Type B pancreatic cell (in vitro differentiated cells): Measurements from ENCODE around the gene ASZ1. TPM values are rescaled to one million over a fixed set of nuclear protein-coding genes. Genes with fewer than 3 reads are reported as not detected.
"Not testable (repeated sequence)": the region's sequence is repeated elsewhere in the genome, so short reads cannot be mapped to it uniquely, and the experiment has no call there.

Experiments
- DNase-seq: peaks from one replicate; pipeline ENCODE4 v3.0.0; 2021; ENCODE audit warnings: mixed read lengths; ENCODE audit not compliant: unreplicated experiment; ENCODE audit errors: extremely low spot score
- H3K27ac Mint-ChIP-seq: 2 replicates; pipeline ENCODE4 v1.8.0; 2021; ENCODE audit warnings: mild to moderate bottlenecking, mixed read lengths
- H3K27me3 Mint-ChIP-seq: 2 replicates; pipeline ENCODE4 v1.8.0; 2021; ENCODE audit warnings: mixed read lengths
- H3K36me3 Mint-ChIP-seq: 2 replicates; pipeline ENCODE4 v1.8.0; 2021; ENCODE audit warnings: mixed read lengths
- H3K4me1 Mint-ChIP-seq: one replicate; pipeline ENCODE4 v1.8.0; 2021; ENCODE audit warnings: mixed read lengths; ENCODE audit not compliant: unreplicated experiment
- H3K4me3 Mint-ChIP-seq: 2 replicates; pipeline ENCODE4 v1.8.0; 2021; ENCODE audit warnings: mild to moderate bottlenecking, mixed read lengths
- H3K9me3 Mint-ChIP-seq: 2 replicates; pipeline ENCODE4 v1.8.0; 2021; ENCODE audit warnings: mixed read lengths
- CTCF ChIP-seq: fragments of 200-600 bp; sonication (generic); conservative IDR thresholded peaks from 2 replicates; pipeline ENCODE4 v1.5.0; 2021; ENCODE audit warnings: antibody characterized with exemption, mild to moderate bottlenecking
- total RNA-seq: library from RNA; stranded (reverse); gene quantifications from 2 replicates; pipeline ENCODE4 v1.2.1, GENCODE V29; 2021; ENCODE audit warnings: low replicate concordance

ASZ1 gene
- total RNA-seq, 1 donor from 2014 or later: not detected

DNA sequence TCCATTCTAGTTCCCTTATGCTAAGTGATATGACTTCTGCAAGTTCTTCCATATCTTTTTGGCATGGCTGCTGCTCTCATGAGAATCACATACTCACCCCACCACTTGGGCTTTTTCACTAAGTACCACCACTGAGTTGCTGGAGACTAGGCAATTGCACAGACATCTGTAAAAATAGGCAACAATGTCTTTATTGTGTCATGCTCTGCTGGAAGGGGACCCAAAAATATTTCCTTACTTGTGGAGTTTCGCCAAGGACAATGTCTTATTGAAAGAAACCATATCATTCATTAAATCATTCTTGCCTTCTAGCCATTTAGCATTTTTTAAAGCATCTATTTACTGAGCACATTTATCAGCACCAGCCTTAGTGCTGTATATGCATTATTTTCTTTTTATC lies 17.4 kb upstream of the ASZ1 start:
- H3K36me3 Mint-ChIP-seq: no peaks in the 10 kb centered on the region
- no peaks in the 10 kb centered on the region for H3K27me3 Mint-ChIP-seq
- DNase-seq: no peak

GRCh38 chr7:117435475-117436043 lies 8.3 kb upstream of the ASZ1 start:
- TF ChIP-seq CTCF: no peak

More for the DNA sequence above, 17.4 kb upstream of the ASZ1 start:
- Mint-ChIP-seq H3K27ac (no peak overlapping the region), H3K4me1 (no peaks in the 10 kb centered on the region), H3K9me3 (peaks cover 4% of the 10 kb centered on the region), H3K4me3 (no peak overlapping the region)
- no peak for TF ChIP-seq CTCF

DNA sequence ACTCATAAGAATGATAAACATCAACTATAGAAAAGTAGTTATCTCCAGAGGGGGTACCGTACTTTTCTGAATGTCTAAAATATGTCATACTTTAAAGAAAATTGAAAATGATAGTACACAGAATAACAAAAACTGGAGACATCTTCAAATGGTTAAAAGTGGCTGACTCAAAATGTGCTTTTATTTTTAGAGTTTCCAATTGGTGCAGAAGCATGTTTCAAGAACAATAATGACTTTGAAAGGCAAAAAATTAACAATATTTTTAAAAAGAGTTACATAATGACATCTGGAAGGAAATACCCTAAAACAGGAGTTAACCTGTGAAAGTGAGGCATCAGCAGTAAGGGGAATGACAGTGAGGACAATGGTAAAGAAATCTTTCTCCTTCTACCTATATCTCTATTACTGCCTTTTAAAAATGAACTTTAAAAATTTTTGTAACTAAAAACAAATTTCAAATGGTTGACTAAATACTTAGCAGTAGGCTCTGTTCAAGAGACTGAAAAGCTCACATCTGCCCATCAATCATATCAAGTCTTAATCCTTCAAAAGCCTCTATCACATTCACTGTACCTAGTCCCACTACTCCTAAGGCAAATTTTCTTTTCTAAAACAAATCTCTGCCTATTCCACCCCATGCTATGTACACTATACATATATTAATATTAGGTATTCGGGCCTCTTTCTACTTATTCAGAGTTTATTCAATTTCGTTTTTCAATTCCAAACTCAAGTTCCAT lies 3.0 kb downstream of the ASZ1 start:
- H3K36me3 Mint-ChIP-seq: no peaks in the 10 kb centered on the region
- no peaks in the 10 kb centered on the region for H3K4me1 Mint-ChIP-seq
- no peak overlapping the region for H3K27ac Mint-ChIP-seq
- DNase-seq: no peak
- H3K27me3 Mint-ChIP-seq: no peaks in the 10 kb centered on the region
- H3K9me3 Mint-ChIP-seq: no peaks in the 10 kb centered on the region
- H3K4me3 Mint-ChIP-seq: no peak overlapping the region
- no peak for TF ChIP-seq CTCF

More at GRCh38 chr7:117435475-117436043, 8.3 kb upstream of the ASZ1 start:
- Mint-ChIP-seq H3K27me3 (no peaks in the 10 kb centered on the region), H3K36me3 (no peaks in the 10 kb centered on the region), H3K4me1 (no peaks in the 10 kb centered on the region), H3K4me3 (no peak overlapping the region), H3K9me3 (no peaks in the 10 kb centered on the region), H3K27ac (no peak overlapping the region)
- DNase-seq: no peak

- DNase-seq, H3K27me3 Mint-ChIP-seq, H3K9me3 Mint-ChIP-seq, H3K4me3 Mint-ChIP-seq, H3K4me1 Mint-ChIP-seq, H3K36me3 Mint-ChIP-seq, H3K27ac Mint-ChIP-seq: not testable (repeated sequence)
Observed at GRCh38 chr7:117414591-117414990, 12.7 kb downstream of the ASZ1 start.

DNA sequence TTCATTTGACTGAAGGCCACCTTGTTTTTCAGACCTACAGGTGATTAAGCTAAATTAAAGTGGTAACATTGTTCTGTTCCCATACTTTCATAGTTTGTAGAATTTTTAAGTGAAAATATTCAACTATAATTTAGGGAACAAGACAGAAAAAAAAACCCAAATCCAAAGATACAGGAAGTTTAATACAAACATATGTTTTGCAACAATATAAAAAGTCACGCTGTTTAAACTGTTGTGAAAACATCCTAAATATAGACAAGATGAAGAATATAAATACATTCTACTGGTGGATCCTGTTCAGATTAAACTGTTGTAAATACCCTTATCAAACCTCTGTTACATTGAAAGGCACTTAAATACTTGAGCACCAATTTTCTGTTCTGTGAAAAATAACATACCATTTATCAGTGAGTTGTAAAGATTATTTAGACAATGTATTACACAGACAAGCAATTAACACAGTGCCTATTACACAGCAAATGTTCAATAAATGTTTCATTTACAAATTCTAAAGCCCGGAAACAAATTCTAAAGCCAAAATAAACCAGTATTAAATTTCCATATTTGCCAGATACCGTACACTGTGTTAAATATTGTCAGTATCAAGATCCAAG lies 14.2 kb downstream of the ASZ1 start:
- no peaks in the 10 kb centered on the region for H3K9me3 Mint-ChIP-seq
- TF ChIP-seq CTCF: no peak
- no peak overlapping the region for H3K27ac Mint-ChIP-seq
- no peaks in the 10 kb centered on the region for H3K4me1 Mint-ChIP-seq
- H3K36me3 Mint-ChIP-seq: no peaks in the 10 kb centered on the region
- no peak overlapping the region for H3K4me3 Mint-ChIP-seq
- no peaks in the 10 kb centered on the region for H3K27me3 Mint-ChIP-seq
- DNase-seq: no peak

DNA sequence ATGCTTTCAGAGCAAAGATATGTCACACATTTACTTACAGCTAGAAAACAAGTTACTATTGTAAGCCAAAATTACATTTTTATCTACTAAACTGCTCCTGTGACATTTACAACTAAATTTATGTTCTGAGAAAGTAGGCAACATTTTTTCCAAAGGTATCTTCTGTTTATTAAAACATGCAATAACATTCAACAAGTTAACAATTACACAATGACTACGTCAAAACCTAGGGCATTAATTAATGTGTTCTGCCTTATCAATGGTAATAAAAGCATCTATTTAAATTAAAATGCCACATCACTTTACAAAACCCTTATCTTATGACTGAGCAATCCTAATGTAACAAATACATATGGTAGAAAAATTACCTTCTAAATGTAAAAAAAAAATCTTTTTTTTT lies 14.9 kb downstream of the ASZ1 start:
- H3K27ac Mint-ChIP-seq: no peak overlapping the region
- no peaks in the 10 kb centered on the region for H3K9me3 Mint-ChIP-seq
- H3K4me1 Mint-ChIP-seq: no peaks in the 10 kb centered on the region
- no peaks in the 10 kb centered on the region for H3K27me3 Mint-ChIP-seq
- DNase-seq: no peak
- no peaks in the 10 kb centered on the region for H3K36me3 Mint-ChIP-seq
- TF ChIP-seq CTCF: no peak
- no peak overlapping the region for H3K4me3 Mint-ChIP-seq
